Glutamatergic neuron (in vitro differentiated cells): ENCODE results near the gene PKP3. TPM values are rescaled to one million over a fixed set of nuclear protein-coding genes. Genes with fewer than 3 reads are reported as not detected.

Experiments
- DNase-seq: peaks from one replicate; pipeline ENCODE4 v3.0.0; 2022
- H3K27ac Mint-ChIP-seq: one replicate; pipeline ENCODE4 v1.8.0; 2020; ENCODE audit warnings: mild to moderate bottlenecking, mixed read lengths, inconsistent platforms; ENCODE audit not compliant: unreplicated experiment
- H3K27me3 Mint-ChIP-seq: one replicate; pipeline ENCODE4 v1.8.0; 2020; ENCODE audit warnings: mild to moderate bottlenecking, moderate library complexity, mixed read lengths, inconsistent platforms; ENCODE audit not compliant: unreplicated experiment
- H3K36me3 Mint-ChIP-seq: one replicate; pipeline ENCODE4 v1.8.0; 2020; ENCODE audit warnings: mild to moderate bottlenecking, mixed read lengths, inconsistent platforms; ENCODE audit not compliant: unreplicated experiment
- H3K4me1 Mint-ChIP-seq: one replicate; pipeline ENCODE4 v1.8.0; 2020; ENCODE audit warnings: mild to moderate bottlenecking, low read depth, mixed read lengths, inconsistent platforms; ENCODE audit not compliant: unreplicated experiment
- H3K4me3 Mint-ChIP-seq: one replicate; pipeline ENCODE4 v1.8.0; 2020; ENCODE audit warnings: mild to moderate bottlenecking, mixed read lengths, inconsistent platforms; ENCODE audit not compliant: unreplicated experiment
- H3K9me3 Mint-ChIP-seq: one replicate; pipeline ENCODE4 v1.8.0; 2020; ENCODE audit warnings: mild to moderate bottlenecking, moderate library complexity, mixed read lengths, inconsistent platforms; ENCODE audit not compliant: unreplicated experiment
- total RNA-seq: library from RNA; stranded (reverse); fragmentation: NEBNext Ultra II Directional; extraction: Animal tissue kit (Norgen Biotek cat#: 25700); gene quantifications from one replicate; pipeline ENCODE4 v1.2.1, GENCODE V29; 2021; ENCODE audit not compliant: unreplicated experiment
- TF ChIP-seq, protein P1 (sequence below): fragments of 200-600 bp; sonication (generic); IDR thresholded peaks from one replicate; pipeline ENCODE4 v1.5.0; 2021; ENCODE audit not compliant: partially characterized antibody, unreplicated experiment

The PKP3 gene
- total RNA-seq, 1 donor from 2014 or later: not detected

GRCh38 chr11:369336-370018 lies 24.5 kb upstream of the PKP3 start, which contains the start of gene B4GALNT4:
Gene B4GALNT4, plus strand, starts transcription at chr11:369499. Its CDS starts 305 bp downstream, at chr11:369804.
- peaks cover 12% of the 10 kb centered on the region for H3K4me1 Mint-ChIP-seq
- H3K27ac Mint-ChIP-seq: peak within 1 kb of the TSS; percentile 95
- peaks cover 32% of the 10 kb centered on the region for H3K27me3 Mint-ChIP-seq
- TF ChIP-seq, protein P1, sequence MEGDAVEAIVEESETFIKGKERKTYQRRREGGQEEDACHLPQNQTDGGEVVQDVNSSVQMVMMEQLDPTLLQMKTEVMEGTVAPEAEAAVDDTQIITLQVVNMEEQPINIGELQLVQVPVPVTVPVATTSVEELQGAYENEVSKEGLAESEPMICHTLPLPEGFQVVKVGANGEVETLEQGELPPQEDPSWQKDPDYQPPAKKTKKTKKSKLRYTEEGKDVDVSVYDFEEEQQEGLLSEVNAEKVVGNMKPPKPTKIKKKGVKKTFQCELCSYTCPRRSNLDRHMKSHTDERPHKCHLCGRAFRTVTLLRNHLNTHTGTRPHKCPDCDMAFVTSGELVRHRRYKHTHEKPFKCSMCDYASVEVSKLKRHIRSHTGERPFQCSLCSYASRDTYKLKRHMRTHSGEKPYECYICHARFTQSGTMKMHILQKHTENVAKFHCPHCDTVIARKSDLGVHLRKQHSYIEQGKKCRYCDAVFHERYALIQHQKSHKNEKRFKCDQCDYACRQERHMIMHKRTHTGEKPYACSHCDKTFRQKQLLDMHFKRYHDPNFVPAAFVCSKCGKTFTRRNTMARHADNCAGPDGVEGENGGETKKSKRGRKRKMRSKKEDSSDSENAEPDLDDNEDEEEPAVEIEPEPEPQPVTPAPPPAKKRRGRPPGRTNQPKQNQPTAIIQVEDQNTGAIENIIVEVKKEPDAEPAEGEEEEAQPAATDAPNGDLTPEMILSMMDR: no peak
- peaks cover 23% of the 10 kb centered on the region for H3K9me3 Mint-ChIP-seq
- peak; percentile 83 for DNase-seq
- peak within 1 kb of the TSS; percentile 92 for H3K4me3 Mint-ChIP-seq
- no peaks in the 10 kb centered on the region for H3K36me3 Mint-ChIP-seq

GRCh38 chr11:370070-370941 lies 23.7 kb upstream of the PKP3 start:
- H3K27ac Mint-ChIP-seq: peak overlapping the region; percentile 92
- no peaks in the 10 kb centered on the region for H3K36me3 Mint-ChIP-seq
- peaks cover 12% of the 10 kb centered on the region for H3K4me1 Mint-ChIP-seq
- peak; percentile 83 for DNase-seq
- peak overlapping the region; percentile 92 for H3K4me3 Mint-ChIP-seq
- H3K27me3 Mint-ChIP-seq: peaks cover 32% of the 10 kb centered on the region
- peaks cover 23% of the 10 kb centered on the region for H3K9me3 Mint-ChIP-seq
- TF ChIP-seq, protein P1: peak; percentile 12

DNA sequence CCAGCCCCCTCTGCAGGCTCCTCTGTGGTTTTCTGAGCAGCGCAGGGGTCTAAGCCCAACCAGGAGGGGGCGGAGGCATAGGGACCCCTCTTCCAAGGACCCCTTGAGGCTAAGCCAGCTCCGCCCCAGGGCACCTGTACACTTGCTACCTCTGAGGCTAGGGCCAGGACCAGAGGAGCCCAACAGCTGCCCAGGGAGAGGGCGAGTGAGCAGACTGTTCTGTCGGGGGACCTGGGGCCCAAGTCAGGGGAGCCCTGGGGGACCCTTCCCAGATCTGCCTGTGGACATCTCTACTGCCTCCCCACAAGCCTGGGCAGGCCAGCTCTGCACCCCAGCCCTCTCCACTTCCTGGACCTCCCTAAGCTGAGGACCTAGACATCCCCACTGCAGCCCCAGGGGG lies 23.0 kb upstream of the PKP3 start:
- Mint-ChIP-seq H3K9me3 (peaks cover 23% of the 10 kb centered on the region), H3K27ac (peak overlapping the region; percentile 88), H3K4me1 (peaks cover 12% of the 10 kb centered on the region), H3K27me3 (peaks cover 32% of the 10 kb centered on the region), H3K36me3 (no peaks in the 10 kb centered on the region), H3K4me3 (peak overlapping the region; percentile 92)
- peak; percentile 20 for DNase-seq
- TF ChIP-seq, protein P1: no peak

DNA sequence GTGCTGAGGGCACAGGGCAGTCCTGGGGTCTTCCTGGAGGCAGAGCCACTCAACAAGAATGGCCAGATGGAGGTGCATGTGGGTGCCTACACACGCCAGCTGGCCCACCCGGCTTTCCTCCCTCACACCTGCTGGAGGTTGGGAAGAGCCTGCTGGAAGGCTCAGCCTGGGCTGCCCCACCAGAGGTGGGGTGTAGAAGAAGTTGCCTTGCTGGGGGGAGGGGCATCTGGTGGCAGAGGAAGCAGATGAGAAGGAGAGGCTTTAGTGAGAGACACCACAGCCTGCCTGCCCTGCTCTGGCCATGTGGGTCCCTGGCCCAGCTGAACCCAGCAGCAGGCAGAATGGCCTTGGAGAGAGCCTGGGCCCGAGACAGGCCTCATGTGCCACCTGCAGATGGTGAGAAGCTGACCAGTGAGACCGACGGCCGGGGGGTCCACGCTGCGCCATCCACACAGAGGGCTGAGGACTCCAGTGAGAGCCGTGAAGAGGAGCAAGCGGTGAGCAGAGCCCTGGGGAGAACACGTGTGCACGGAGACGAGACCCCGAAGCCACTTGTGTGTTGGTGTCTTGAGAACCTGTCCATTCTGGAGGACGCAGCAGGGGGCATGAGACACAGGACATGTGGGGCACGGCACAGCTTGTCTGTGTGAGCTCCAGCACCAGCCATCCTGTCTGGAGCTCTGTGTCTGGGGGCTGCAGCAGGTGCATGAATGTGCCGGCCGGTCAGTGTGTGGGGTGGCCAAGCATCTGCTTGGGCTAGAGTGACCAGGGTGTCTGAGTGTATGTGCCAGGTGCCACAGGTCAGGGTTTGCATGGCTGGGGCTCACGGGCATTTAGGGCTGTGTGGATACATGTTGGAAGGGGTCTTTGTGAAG lies 22.1 kb upstream of the PKP3 start:
- DNase-seq: peak; percentile 35
- TF ChIP-seq, protein P1: no peak
- Mint-ChIP-seq H3K4me1 (peaks cover 12% of the 10 kb centered on the region), H3K36me3 (no peaks in the 10 kb centered on the region), H3K27ac (peak overlapping the region; percentile 88), H3K4me3 (peak overlapping the region; percentile 84), H3K27me3 (peaks cover 32% of the 10 kb centered on the region), H3K9me3 (peaks cover 23% of the 10 kb centered on the region)
